A673 (cell line): ENCODE results near the gene ADCY5.

ENCODE experiments used
- EZH2 ChIP-seq: fragments of 200-600 bp; sonication (generic); IDR thresholded peaks from 2 replicates; pipeline ENCODE4 v1.6.1; 2017; ENCODE audit warnings: borderline replicate concordance, low read depth, mild to moderate bottlenecking, mixed read lengths, antibody characterized with exemption, low read length; ENCODE audit not compliant: poor library complexity, severe bottlenecking
- TF ChIP-seq, protein P1 (sequence below): fragments of 300-800, 200-600 bp; sonication (generic); conservative IDR thresholded peaks from 2 replicates; pipeline ENCODE4 v1.5.1; 2017; ENCODE audit warnings: low read depth, mild to moderate bottlenecking, antibody characterized with exemption, low read length, moderate library complexity, mixed read lengths

DNA sequence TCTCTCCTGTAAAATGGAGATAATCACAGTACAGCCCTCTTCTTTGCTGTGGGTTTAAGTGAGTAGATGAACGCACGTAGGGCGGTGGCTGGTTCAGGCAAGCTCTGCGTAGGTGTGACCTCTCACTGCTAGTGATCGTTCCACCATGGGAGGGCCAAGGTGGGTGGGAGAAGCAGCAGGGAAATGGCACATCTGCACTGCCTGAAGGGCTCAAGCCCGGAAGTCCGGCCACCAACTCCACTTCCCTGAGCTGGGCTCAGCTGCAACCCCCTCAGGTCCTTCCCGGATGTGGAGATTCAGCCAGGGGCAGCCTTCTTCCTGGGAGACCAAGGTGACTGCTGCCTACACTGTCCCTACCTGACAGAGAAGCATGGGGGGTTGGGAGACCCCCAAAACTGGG, 102.9 kb downstream of the ADCY5 start:
- TF ChIP-seq, protein P1, sequence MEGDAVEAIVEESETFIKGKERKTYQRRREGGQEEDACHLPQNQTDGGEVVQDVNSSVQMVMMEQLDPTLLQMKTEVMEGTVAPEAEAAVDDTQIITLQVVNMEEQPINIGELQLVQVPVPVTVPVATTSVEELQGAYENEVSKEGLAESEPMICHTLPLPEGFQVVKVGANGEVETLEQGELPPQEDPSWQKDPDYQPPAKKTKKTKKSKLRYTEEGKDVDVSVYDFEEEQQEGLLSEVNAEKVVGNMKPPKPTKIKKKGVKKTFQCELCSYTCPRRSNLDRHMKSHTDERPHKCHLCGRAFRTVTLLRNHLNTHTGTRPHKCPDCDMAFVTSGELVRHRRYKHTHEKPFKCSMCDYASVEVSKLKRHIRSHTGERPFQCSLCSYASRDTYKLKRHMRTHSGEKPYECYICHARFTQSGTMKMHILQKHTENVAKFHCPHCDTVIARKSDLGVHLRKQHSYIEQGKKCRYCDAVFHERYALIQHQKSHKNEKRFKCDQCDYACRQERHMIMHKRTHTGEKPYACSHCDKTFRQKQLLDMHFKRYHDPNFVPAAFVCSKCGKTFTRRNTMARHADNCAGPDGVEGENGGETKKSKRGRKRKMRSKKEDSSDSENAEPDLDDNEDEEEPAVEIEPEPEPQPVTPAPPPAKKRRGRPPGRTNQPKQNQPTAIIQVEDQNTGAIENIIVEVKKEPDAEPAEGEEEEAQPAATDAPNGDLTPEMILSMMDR = no peak
- no peak for TF ChIP-seq EZH2
